SW 1271 (cell line): ENCODE results near the gene NPTN.

Source experiments
- DNase-seq, 2 experiments: peaks; one replicate each; lab custom pipeline; 2025; lab: John Stamatoyannopoulos, UW

The NPTN gene

GRCh38 chr15:73518180-73518862 lies 114.9 kb downstream of the NPTN start:
- DNase-seq = no peak

DNA sequence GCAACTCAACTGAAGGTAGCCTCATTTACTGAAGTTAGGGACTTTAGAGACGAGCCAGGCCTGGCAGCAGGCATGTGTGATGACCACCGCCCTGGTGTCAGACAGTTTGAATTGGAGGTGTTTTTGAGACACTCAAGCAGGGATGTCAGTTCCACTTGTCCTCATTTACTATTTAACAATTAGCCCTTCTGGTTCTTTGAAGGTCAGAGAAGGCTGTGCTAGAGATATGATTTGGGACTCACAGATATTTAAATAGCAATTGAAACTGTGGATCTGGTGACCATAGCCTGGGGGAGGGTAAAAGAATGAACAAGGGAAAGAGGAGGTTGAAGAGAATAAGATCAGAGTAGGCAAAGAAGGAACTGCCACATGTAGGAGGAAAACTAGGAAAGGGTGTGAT lies 115.6 kb downstream of the NPTN start:
- DNase-seq = no peak

- DNase-seq = no peak
Measured at GRCh38 chr15:73515527-73515926, 117.7 kb downstream of the NPTN start.
